HCT116 (cell line): Measurements from ENCODE around the gene PROSER3. TPM values are rescaled to one million over a fixed set of nuclear protein-coding genes. Genes with fewer than 3 reads are reported as not detected.

Experiments used
- ATAC-seq: fragments of 200-7000 bp; cut with Tn5 transposase; 2 replicates; pipeline ENCODE4 v1.9.1; 2020; ENCODE audit warnings: mild to moderate bottlenecking, moderate library complexity
- BruUV-seq: library from RNA; stranded (reverse); fragments of 400-500 nt; replicated peaks from 2 replicates; lab custom pipeline; 2021; lab: Mats Ljungman, UMichigan
- CTCF ChIA-PET: fragments of 300-600 bp; sonication (Branson Sonifier 250); formaldehyde crosslinking; loops from one replicate; lab custom pipeline; 2021; ENCODE audit warnings: antibody characterized with exemption; lab: Charles Lee
- POLR2A ChIA-PET: fragments of 300-600, 350-600 bp; sonication (Branson Sonifier 250); formaldehyde crosslinking; loops from one replicate; lab custom pipeline; 2021; ENCODE audit warnings: antibody characterized with exemption; lab: Charles Lee
- RAD21 ChIA-PET, 2 experiments: fragments of 300-600 bp; sonication (Branson Sonifier 250); formaldehyde crosslinking; loops; one replicate each; lab custom pipeline; 2023; ENCODE audit warnings: low total read pairs in 2 of 2; ENCODE audit not compliant: uncharacterized antibody in 2 of 2, unreplicated experiment in 2 of 2, low non-redundant PET in 1 of 2; lab: Charles Lee
- DNase-seq: peaks from one replicate; pipeline ENCODE4 v3.0.0-alpha.2; 2010; ENCODE audit warnings: low read depth, low spot score
- H2AFZ ChIP-seq: fragments of 200-600 bp; shearing (Covaris generic), sonication (generic); 2 replicates; pipeline ENCODE4 v1.6.1; 2017; ENCODE audit warnings: low read depth, mixed run types, mixed read lengths, antibody characterized with exemption, low read length; ENCODE audit not compliant: poor library complexity, severe bottlenecking
- H3K27ac ChIP-seq: 2 replicates; pipeline ENCODE4 v1.5.1; 2012; ENCODE audit warnings: low read depth, low read length
- H3K27me3 ChIP-seq: fragments of 200-600 bp; sonication (generic); 2 replicates; pipeline ENCODE4 v1.6.1; 2016; ENCODE audit warnings: mixed run types, low read length, mixed read lengths; ENCODE audit not compliant: insufficient read depth
- H3K36me3 ChIP-seq, 2 experiments: fragments of 200-500 bp in 1 of 2; fragments of 200-600 bp in 1 of 2; sonication (Bioruptor generic) in 1 of 2; sonication (generic) in 1 of 2; 2 replicates each; pipeline versions ENCODE4 v1.5.1 to v1.6.1; 2014 to 2016; ENCODE audit warnings: low read length in 2 of 2, inconsistent platforms in 1 of 2, mixed read lengths in 1 of 2, mixed run types in 1 of 2; ENCODE audit not compliant: insufficient read depth in 2 of 2, control insufficient read depth in 1 of 2
- H3K4me1 ChIP-seq, 2 experiments: fragments of 200-600 bp in 1 of 2; sonication (generic) in 1 of 2; 2 replicates each; pipeline versions ENCODE4 v1.5.1 to v1.6.1; 2012 to 2017; ENCODE audit warnings: low read length in 2 of 2, inconsistent platforms in 1 of 2, mild to moderate bottlenecking in 1 of 2, mixed read lengths in 1 of 2, mixed run types in 1 of 2, moderate library complexity in 1 of 2; ENCODE audit not compliant: insufficient read depth in 2 of 2, control insufficient read depth in 1 of 2
- H3K4me2 ChIP-seq: fragments of 200-600 bp; sonication (generic); 2 replicates; pipeline ENCODE4 v1.6.1; 2017; ENCODE audit warnings: mixed run types, low read length, mixed read lengths
- H3K4me3 ChIP-seq, 2 experiments: fragments of 200-600 bp in 1 of 2; sonication (generic) in 1 of 2; replicated peaks in 1 of 2; 2 replicates each; pipeline ENCODE4 v1.5.1; 2011 to 2016; ENCODE audit warnings: low read length in 2 of 2, control low read depth in 1 of 2, low read depth in 1 of 2, mild to moderate bottlenecking in 1 of 2, mixed read lengths in 1 of 2, mixed run types in 1 of 2
- H3K79me2 ChIP-seq: fragments of 200-600 bp; sonication (generic); 2 replicates; pipeline ENCODE4 v1.6.1; 2017; ENCODE audit warnings: mild to moderate bottlenecking, mixed run types, low read length, moderate library complexity, mixed read lengths; ENCODE audit not compliant: insufficient read depth
- H3K9ac ChIP-seq: fragments of 200-600 bp; sonication (generic); 2 replicates; pipeline ENCODE4 v1.6.1; 2016; ENCODE audit warnings: low read length, mixed read lengths
- H3K9me2 ChIP-seq: fragments of 200-600 bp; sonication (generic), shearing (Covaris generic); 2 replicates; pipeline ENCODE4 v1.6.1; 2017; ENCODE audit warnings: mixed run types, mild to moderate bottlenecking, moderate library complexity; ENCODE audit not compliant: insufficient read depth
- H3K9me3 ChIP-seq, 2 experiments: fragments of 200-500 bp in 1 of 2; fragments of 200-600 bp in 1 of 2; sonication (Bioruptor generic) in 1 of 2; sonication (generic) in 1 of 2; 2 replicates each; pipeline ENCODE4 v1.6.1; 2014 to 2017; ENCODE audit warnings: low read length in 2 of 2, mixed read lengths in 2 of 2, inconsistent platforms in 1 of 2, low read depth in 1 of 2, mild to moderate bottlenecking in 1 of 2, mixed run types in 1 of 2, moderate library complexity in 1 of 2; ENCODE audit not compliant: control insufficient read depth in 1 of 2, insufficient read depth in 1 of 2
- H4K20me1 ChIP-seq: fragments of 200-600 bp; sonication (generic), shearing (Covaris generic); 2 replicates; pipeline ENCODE4 v1.6.1; 2017; ENCODE audit warnings: mixed run types, mild to moderate bottlenecking, moderate library complexity; ENCODE audit not compliant: insufficient read depth
- CEBPB ChIP-seq: IDR thresholded peaks from 2 replicates; pipeline ENCODE4 v1.6.1; 2012; ENCODE audit warnings: low read depth
- EZH2phosphoT487 ChIP-seq: fragments of 200-600 bp; IDR thresholded peaks from 2 replicates; pipeline ENCODE4 v1.6.1; 2018; ENCODE audit warnings: antibody characterized with exemption, borderline replicate concordance
- FOSL1 ChIP-seq: IDR thresholded peaks from 2 replicates; pipeline ENCODE4 v1.6.1; 2012; ENCODE audit warnings: low read depth
- POLR2AphosphoS5 ChIP-seq: IDR thresholded peaks from 2 replicates; pipeline ENCODE4 v1.6.1; 2011; ENCODE audit warnings: mild to moderate bottlenecking, low read depth, low read length, moderate library complexity
- RAD21 ChIP-seq: IDR thresholded peaks from 2 replicates; pipeline ENCODE4 v1.6.1; 2012; ENCODE audit warnings: low read depth, mild to moderate bottlenecking
- SRF ChIP-seq: IDR thresholded peaks from 2 replicates; pipeline ENCODE4 v1.6.1; 2012; ENCODE audit warnings: low read depth
- YY1 ChIP-seq: IDR thresholded peaks from 2 replicates; pipeline ENCODE4 v1.6.1; 2011; ENCODE audit warnings: low read length, low read depth, moderate library complexity, mild to moderate bottlenecking; ENCODE audit not compliant: insufficient replicate concordance; ENCODE audit errors: extremely low read depth
- ZFX ChIP-seq: fragments of 450-650 bp; IDR thresholded peaks from 2 replicates; pipeline ENCODE4 v1.6.1; 2017
- ZNF274 ChIP-seq: fragments of 200-500 bp; sonication (Bioruptor generic); IDR thresholded peaks from 2 replicates; pipeline ENCODE4 v1.6.1; 2014; ENCODE audit warnings: mild to moderate bottlenecking, low read depth, low read length, inconsistent platforms
- intact Hi-C: fragments of 100-400 bp; cut with micrococcal nuclease; formaldehyde crosslinking; loops from 2 replicates; pipeline ENCODE4 v1.10.0; 2022
- total RNA-seq: library from RNA; stranded (reverse); gene quantifications from one replicate; pipeline ENCODE4 v1.2.1, GENCODE V29; 2021; ENCODE audit not compliant: unreplicated experiment
- TF ChIP-seq, protein P1 (sequence below): IDR thresholded peaks from 2 replicates; pipeline ENCODE4 v1.6.1; 2011; ENCODE audit warnings: mild to moderate bottlenecking, low read length, moderate library complexity; ENCODE audit not compliant: insufficient replicate concordance; ENCODE audit errors: extremely low read depth
- TF ChIP-seq, protein P2 (sequence below): IDR thresholded peaks from 2 replicates; pipeline ENCODE4 v1.6.1; 2012; ENCODE audit warnings: low read depth
- TF ChIP-seq, protein P3 (sequence below): IDR thresholded peaks from 2 replicates; pipeline ENCODE4 v1.6.1; 2012

Gene PROSER3
- total RNA-seq, 1 experiment from 2014 or later = 42.5 TPM

- H3K4me3 ChIP-seq = no peak overlapping the region
- H3K9me3 ChIP-seq = no peaks in the 10 kb centered on the region
- H4K20me1 ChIP-seq = no peaks in the 10 kb centered on the region
- H3K36me3 ChIP-seq = peaks cover 0 to 4% of the 10 kb centered on the region in 2 experiments; a peak in 2 of 4 replicates
- ChIA-PET POLR2A (no interaction called here), CTCF (no interaction called here), RAD21 (no interaction called here)
- no peak overlapping the region for H3K4me2 ChIP-seq
- no peaks in the 10 kb centered on the region for H3K27me3 ChIP-seq
- DNase-seq = no peak
- ATAC-seq = no peak
- intact Hi-C loops = no loop called here
- no peak for TF ChIP-seq FOSL1
- TF ChIP-seq RAD21 = no peak
- TF ChIP-seq CEBPB = no peak
- TF ChIP-seq, protein P1, sequence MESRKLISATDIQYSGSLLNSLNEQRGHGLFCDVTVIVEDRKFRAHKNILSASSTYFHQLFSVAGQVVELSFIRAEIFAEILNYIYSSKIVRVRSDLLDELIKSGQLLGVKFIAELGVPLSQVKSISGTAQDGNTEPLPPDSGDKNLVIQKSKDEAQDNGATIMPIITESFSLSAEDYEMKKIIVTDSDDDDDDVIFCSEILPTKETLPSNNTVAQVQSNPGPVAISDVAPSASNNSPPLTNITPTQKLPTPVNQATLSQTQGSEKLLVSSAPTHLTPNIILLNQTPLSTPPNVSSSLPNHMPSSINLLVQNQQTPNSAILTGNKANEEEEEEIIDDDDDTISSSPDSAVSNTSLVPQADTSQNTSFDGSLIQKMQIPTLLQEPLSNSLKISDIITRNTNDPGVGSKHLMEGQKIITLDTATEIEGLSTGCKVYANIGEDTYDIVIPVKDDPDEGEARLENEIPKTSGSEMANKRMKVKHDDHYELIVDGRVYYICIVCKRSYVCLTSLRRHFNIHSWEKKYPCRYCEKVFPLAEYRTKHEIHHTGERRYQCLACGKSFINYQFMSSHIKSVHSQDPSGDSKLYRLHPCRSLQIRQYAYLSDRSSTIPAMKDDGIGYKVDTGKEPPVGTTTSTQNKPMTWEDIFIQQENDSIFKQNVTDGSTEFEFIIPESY = no peak
- no peak for TF ChIP-seq ZFX
- TF ChIP-seq, protein P2, sequence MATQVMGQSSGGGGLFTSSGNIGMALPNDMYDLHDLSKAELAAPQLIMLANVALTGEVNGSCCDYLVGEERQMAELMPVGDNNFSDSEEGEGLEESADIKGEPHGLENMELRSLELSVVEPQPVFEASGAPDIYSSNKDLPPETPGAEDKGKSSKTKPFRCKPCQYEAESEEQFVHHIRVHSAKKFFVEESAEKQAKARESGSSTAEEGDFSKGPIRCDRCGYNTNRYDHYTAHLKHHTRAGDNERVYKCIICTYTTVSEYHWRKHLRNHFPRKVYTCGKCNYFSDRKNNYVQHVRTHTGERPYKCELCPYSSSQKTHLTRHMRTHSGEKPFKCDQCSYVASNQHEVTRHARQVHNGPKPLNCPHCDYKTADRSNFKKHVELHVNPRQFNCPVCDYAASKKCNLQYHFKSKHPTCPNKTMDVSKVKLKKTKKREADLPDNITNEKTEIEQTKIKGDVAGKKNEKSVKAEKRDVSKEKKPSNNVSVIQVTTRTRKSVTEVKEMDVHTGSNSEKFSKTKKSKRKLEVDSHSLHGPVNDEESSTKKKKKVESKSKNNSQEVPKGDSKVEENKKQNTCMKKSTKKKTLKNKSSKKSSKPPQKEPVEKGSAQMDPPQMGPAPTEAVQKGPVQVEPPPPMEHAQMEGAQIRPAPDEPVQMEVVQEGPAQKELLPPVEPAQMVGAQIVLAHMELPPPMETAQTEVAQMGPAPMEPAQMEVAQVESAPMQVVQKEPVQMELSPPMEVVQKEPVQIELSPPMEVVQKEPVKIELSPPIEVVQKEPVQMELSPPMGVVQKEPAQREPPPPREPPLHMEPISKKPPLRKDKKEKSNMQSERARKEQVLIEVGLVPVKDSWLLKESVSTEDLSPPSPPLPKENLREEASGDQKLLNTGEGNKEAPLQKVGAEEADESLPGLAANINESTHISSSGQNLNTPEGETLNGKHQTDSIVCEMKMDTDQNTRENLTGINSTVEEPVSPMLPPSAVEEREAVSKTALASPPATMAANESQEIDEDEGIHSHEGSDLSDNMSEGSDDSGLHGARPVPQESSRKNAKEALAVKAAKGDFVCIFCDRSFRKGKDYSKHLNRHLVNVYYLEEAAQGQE = no peak
- TF ChIP-seq SRF = no peak
- no peak for TF ChIP-seq YY1
- no peak for TF ChIP-seq ZNF274
- TF ChIP-seq POLR2AphosphoS5 = no peak
- TF ChIP-seq EZH2phosphoT487 = no peak
- TF ChIP-seq, protein P3, sequence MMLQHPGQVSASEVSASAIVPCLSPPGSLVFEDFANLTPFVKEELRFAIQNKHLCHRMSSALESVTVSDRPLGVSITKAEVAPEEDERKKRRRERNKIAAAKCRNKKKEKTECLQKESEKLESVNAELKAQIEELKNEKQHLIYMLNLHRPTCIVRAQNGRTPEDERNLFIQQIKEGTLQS = no peak
- 0 out of 2 replicates have a peak, but pooled peaks cover 3% of the 10 kb centered on the region for H3K79me2 ChIP-seq
- H3K9me2 ChIP-seq = no peaks in the 10 kb centered on the region
- no peak overlapping the region for H3K27ac ChIP-seq
- BruUV-seq = no TSS peak
- peaks cover 9 to 16% of the 10 kb centered on the region in 2 experiments; a peak in 3 of 4 replicates for H3K4me1 ChIP-seq
- H3K9ac ChIP-seq = no peak overlapping the region
- no peak overlapping the region for H2AFZ ChIP-seq
Observed at GRCh38 chr19:35777086-35777841, 19.3 kb downstream of the PROSER3 start.
